Gastrocnemius medialis (tissue), 4 donors: ENCODE results near the gene SP1. TPM values are rescaled to one million over a fixed set of nuclear protein-coding genes. Genes with fewer than 3 reads are reported as not detected.
"Not testable (repeated sequence)": the region's sequence is repeated elsewhere in the genome, so short reads cannot be mapped to it uniquely, and the experiment has no call there.

Experiments
- ATAC-seq, 2 donors: fragments of 150-250 bp; one replicate each; pipeline ENCODE4 v1.9.1; 2016
- DNase-seq, 2 donors: peaks; one replicate each; pipeline ENCODE4 v3.0.0-alpha.2; 2019
- H3K27ac ChIP-seq, 4 donors: fragments of 200-600 bp; sonication (generic); 1 replicate in 1 of 4; 2 replicates in 3 of 4; pipeline ENCODE4 v1.5.1; 2016 to 2018; ENCODE audit warnings: mild to moderate bottlenecking in 2 of 4, moderate library complexity in 1 of 4
- H3K27me3 ChIP-seq, 3 donors: fragments of 200-600 bp; sonication (generic) in 2 of 3; 1 replicate in 1 of 3; 2 replicates in 2 of 3; pipeline versions ENCODE4 v1.5.1 to v1.6.0; 2016 to 2019; ENCODE audit warnings: mild to moderate bottlenecking in 1 of 3, moderate library complexity in 1 of 3
- H3K36me3 ChIP-seq, 2 donors: fragments of 200-600 bp; sonication (generic) in 1 of 2; one replicate each; pipeline ENCODE4 v1.5.1; 2017 to 2018
- H3K4me1 ChIP-seq, 2 donors: fragments of 200-600 bp; sonication (generic) in 1 of 2; one replicate each; pipeline ENCODE4 v1.5.1; 2016 to 2017; ENCODE audit warnings: mild to moderate bottlenecking in 2 of 2
- H3K4me3 ChIP-seq, 4 donors: fragments of 200-600 bp; sonication (generic) in 3 of 4; 1 replicate in 1 of 4; 2 replicates in 3 of 4; pipeline ENCODE4 v1.5.1; 2016 to 2019; ENCODE audit warnings: mild to moderate bottlenecking in 2 of 4
- H3K9me3 ChIP-seq, 3 donors: fragments of 200-600 bp; sonication (generic) in 2 of 3; 1 replicate in 1 of 3; 2 replicates in 2 of 3; pipeline ENCODE4 v1.5.1; 2016 to 2019
- POLR2A ChIP-seq, 2 donors: fragments of 450-650 bp; IDR thresholded peaks; one replicate each; pipeline ENCODE4 v1.6.1; 2017; ENCODE audit warnings: antibody characterized with exemption in 2 of 2, mild to moderate bottlenecking in 2 of 2, moderate library complexity in 2 of 2
- in situ Hi-C, 4 donors: fragments of 200-750 bp; cut with MboI; loops; one replicate each; pipeline versions ENCODE4 v1.15.0 to v1.8.0; 2017; ENCODE audit warnings: low sequenced_read_pairs in 4 of 4
- intact Hi-C: fragments of 100-400 bp; cut with DNase I; formaldehyde crosslinking; loops from one replicate; pipeline ENCODE4 v1.15.1; 2023; ENCODE audit warnings: low total_unique reads
- total RNA-seq, 4 donors: library from RNA; depleted of rRNA; stranded (reverse); fragments of >200 nt; gene quantifications; one replicate each; pipeline versions ENCODE4 v1.1.0 to v1.2.3, GENCODE V29; 2016
- TF ChIP-seq, protein P1 (sequence below), 5 experiments: fragments of 450-650 bp in 3 of 5; fragments of 200-600 bp in 2 of 5; sonication (generic) in 2 of 5; IDR thresholded peaks in 4 of 5; conservative IDR thresholded peaks in 1 of 5; 1 replicate in 4 of 5; 2 replicates in 1 of 5; pipeline ENCODE4 v1.5.1; 2016 to 2019; ENCODE audit warnings: antibody characterized with exemption in 5 of 5, mild to moderate bottlenecking in 3 of 5, moderate library complexity in 3 of 5

The SP1 gene
- total RNA-seq, 4 donors from 2014 or later: 44.9 to 61.9 (median 48.0) TPM

DNA sequence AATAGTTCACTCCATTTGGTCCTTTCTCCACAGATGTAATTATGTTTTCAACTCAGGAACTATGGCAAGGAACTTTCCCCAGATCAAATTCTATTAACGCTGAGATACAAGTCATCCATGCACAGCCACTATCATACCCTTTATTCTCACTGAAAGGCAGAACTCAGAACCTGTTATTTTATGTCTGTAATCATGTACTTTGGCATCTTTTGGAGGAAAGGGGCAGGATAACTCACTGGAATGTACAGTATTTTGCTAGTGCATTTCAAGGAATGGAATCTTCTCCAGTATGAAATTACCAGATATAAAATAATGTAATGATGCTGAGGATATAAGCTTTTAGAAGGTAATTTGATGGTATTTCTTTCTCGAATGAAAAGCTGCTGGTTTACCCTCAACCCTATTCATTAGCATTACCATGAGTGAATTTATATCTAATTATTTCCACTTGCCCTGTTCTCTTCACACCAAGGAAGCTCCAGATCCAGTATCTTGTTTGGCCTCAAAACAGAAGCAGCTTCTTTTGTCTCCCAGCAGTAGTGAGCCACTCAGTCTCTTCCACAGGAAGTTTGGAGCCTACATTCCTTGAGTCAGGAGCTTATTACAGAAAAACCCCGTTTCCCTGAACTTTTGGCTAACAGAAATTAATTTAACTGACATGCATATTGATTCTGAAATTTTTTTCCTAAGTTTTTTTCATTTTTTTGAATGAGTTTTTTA lies 33.7 kb downstream of the SP1 start:
- Histone ChIP-seq H3K4me3 (no peak overlapping the region), H3K27ac (no peak overlapping the region), H3K27me3 (no peaks in the 10 kb centered on the region), H3K4me1 (no peaks in the 10 kb centered on the region), H3K36me3 (peaks cover 0 to 57% of the 10 kb centered on the region in 2 donors), H3K9me3 (no peaks in the 10 kb centered on the region)
- ATAC-seq (no peak), DNase-seq (no peak)
- in situ Hi-C loops: no loop called here
- TF ChIP-seq POLR2A (IDR thresholded peaks at IDR 0.05): no peak
- TF ChIP-seq, protein P1, sequence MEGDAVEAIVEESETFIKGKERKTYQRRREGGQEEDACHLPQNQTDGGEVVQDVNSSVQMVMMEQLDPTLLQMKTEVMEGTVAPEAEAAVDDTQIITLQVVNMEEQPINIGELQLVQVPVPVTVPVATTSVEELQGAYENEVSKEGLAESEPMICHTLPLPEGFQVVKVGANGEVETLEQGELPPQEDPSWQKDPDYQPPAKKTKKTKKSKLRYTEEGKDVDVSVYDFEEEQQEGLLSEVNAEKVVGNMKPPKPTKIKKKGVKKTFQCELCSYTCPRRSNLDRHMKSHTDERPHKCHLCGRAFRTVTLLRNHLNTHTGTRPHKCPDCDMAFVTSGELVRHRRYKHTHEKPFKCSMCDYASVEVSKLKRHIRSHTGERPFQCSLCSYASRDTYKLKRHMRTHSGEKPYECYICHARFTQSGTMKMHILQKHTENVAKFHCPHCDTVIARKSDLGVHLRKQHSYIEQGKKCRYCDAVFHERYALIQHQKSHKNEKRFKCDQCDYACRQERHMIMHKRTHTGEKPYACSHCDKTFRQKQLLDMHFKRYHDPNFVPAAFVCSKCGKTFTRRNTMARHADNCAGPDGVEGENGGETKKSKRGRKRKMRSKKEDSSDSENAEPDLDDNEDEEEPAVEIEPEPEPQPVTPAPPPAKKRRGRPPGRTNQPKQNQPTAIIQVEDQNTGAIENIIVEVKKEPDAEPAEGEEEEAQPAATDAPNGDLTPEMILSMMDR (IDR thresholded peaks at IDR 0.05 in 4 of 5, conservative IDR thresholded peaks at IDR 0.05 in 1 of 5): no peak
- intact Hi-C loops: no loop called here

DNA sequence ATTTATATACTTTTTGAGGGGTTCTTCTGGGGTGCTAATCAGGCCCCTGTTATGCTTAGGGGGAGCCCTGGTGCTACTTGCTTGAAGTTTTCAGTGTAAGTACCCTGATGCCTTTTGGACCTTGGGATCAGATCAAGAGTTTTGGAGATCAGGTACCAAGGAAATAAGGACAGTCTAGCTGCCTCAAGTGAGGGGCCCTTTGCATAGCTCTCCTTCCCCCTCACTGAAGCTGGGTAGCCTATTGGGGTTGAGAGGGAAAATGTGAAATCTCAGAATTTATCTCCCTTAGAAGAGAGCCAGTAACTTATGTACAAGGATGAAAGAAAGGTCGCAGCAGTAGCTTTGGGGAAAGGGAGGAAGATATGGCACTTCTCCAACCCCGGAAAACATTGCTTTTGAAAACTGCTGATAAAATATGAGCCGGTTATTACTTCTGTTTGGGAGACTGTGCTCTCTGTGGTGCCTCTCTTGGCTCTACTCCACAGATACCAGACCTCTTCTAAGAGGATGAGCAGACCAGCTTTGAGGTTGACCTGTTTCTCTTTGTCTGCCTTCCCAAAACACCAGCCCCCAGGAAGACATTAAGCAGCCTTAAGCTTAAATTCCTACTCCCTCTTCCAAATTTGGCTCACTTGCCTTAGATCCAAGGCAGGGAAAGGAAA lies 34.9 kb downstream of the SP1 start:
- ATAC-seq: no peak
- intact Hi-C loops (no loop called here), in situ Hi-C loops (no loop called here)
- Histone ChIP-seq H3K4me3 (no peak overlapping the region), H3K9me3 (no peaks in the 10 kb centered on the region), H3K27me3 (no peaks in the 10 kb centered on the region), H3K36me3 (peaks cover 0 to 45% of the 10 kb centered on the region in 2 donors), H3K27ac (no peak overlapping the region), H3K4me1 (no peaks in the 10 kb centered on the region)
- DNase-seq: no peak
- TF ChIP-seq POLR2A (IDR thresholded peaks at IDR 0.05): no peak
- TF ChIP-seq, protein P1 (IDR thresholded peaks at IDR 0.05 in 4 of 5, conservative IDR thresholded peaks at IDR 0.05 in 1 of 5): no peak

DNA sequence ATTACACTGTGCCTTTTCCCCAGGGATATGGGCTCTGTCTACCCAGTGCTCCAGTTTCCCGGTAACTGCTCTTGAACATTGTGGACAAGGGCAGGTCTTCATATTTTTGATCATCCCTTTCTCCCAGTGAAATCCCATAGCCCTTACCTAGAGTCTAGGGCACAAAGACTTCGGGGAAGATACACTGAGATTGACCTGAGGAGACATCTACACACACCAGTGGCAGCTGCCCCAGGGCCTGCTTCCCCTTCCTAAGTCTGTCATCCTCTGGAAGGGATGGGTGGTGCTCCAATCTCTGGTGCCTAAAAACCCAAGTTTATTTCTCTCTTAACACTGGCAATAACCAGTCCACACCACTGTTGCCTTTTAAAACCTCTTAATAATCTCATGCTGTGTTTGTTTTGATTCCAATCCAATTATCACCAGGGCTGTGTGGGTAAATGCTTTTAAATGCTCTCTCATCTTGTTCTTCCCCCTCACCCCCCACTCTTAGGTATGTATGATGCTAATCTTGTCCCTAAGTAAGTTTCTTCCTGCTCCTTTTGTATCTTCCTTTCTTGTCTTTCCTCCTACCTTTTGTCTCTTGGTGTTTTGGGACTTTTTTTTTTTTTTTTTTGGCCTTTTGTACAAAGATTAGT lies 35.9 kb downstream of the SP1 start:
- ATAC-seq, H3K27me3 ChIP-seq, DNase-seq, H3K4me1 ChIP-seq, H3K4me3 ChIP-seq, in situ Hi-C loops, intact Hi-C loops, H3K9me3 ChIP-seq, H3K27ac ChIP-seq: not testable (repeated sequence)
- peaks cover 0 to 35% of the 10 kb centered on the region in 2 donors for H3K36me3 ChIP-seq

DNA sequence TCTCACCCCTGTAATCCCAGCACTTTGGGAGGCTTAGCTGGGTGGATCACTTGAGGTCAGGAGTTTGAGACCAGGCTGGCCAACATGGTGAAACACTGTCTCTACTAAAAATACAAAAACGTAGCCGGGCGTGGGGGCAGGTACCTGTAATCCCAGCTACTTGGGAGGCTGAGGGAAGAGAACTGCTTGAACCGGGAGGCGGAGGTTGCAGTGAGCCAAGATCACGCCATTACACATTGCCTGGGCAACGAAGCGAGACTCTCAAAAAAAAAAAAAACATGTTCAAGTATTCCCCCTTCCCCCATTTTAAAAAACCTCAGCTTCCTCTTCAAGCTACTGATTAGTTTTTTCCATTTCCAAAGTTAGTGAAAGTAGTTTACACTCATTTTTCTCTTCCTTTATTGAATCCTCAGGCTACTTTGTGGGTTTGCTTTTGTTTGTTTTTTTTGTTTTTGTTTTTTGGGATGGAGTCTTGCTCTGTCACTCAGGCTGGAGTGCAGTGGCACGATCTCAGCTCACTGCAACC lies 37.4 kb downstream of the SP1 start:
- H3K4me1 ChIP-seq, H3K27me3 ChIP-seq, intact Hi-C loops, H3K4me3 ChIP-seq, H3K9me3 ChIP-seq, DNase-seq, in situ Hi-C loops, ATAC-seq, H3K27ac ChIP-seq: not testable (repeated sequence)
- peaks cover 0 to 20% of the 10 kb centered on the region in 2 donors for H3K36me3 ChIP-seq

DNA sequence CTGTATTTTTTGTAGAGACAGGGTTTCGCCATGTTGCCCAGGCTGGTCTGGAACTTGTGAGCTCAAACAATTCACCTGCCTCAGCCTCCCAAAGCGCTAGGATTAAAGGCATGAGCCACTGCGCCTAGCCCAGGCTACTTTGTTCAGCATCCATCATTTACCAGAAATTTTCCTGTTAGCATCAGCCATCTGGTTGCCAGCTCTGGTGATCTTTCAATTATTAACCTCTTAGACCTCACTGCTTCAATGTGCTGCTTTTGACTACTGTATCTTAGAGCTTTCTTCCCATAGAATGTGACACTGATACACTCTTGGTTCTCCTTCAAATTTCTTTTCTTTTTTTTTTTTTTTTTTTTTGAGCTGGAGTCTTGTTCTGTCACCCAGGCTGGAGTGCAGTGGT lies 38.2 kb downstream of the SP1 start:
- DNase-seq: no peak
- intact Hi-C loops (no loop called here), in situ Hi-C loops (no loop called here)
- no peak overlapping the region for H3K27ac ChIP-seq
- no peak for TF ChIP-seq POLR2A (IDR thresholded peaks at IDR 0.05)
- TF ChIP-seq, protein P1 (IDR thresholded peaks at IDR 0.05 in 4 of 5, conservative IDR thresholded peaks at IDR 0.05 in 1 of 5): no peak
- H3K27me3 ChIP-seq: no peaks in the 10 kb centered on the region
- H3K4me3 ChIP-seq: no peak overlapping the region
- no peaks in the 10 kb centered on the region for H3K9me3 ChIP-seq
- no peak for ATAC-seq
- H3K36me3 ChIP-seq: peaks cover 0 to 14% of the 10 kb centered on the region in 2 donors
- H3K4me1 ChIP-seq: peaks cover 0 to 3% of the 10 kb centered on the region in 2 donors
